H1 (cell line): ENCODE data around the gene VDAC2.

Experiments used
- MAFK ChIP-seq: IDR thresholded peaks from 2 replicates; pipeline ENCODE4 v1.6.1; 2012; ENCODE audit warnings: low read depth, mild to moderate bottlenecking, improper control_type of control experiment, low read length
- POLR2A ChIP-seq, 2 experiments: IDR thresholded peaks; 1 replicate in 1 of 2; 2 replicates in 1 of 2; pipeline ENCODE4 v1.6.1; 2011; ENCODE audit warnings: low read depth in 2 of 2, low read length in 2 of 2, mild to moderate bottlenecking in 2 of 2; ENCODE audit errors: control extremely low read depth in 1 of 2
- POLR2AphosphoS5 ChIP-seq: IDR thresholded peaks from 2 replicates; pipeline ENCODE4 v1.6.1; 2011; ENCODE audit warnings: low read depth, low read length
- SP4 ChIP-seq: IDR thresholded peaks from 2 replicates; pipeline ENCODE4 v1.6.1; 2012; ENCODE audit warnings: low read length, inconsistent platforms
- SRF ChIP-seq: IDR thresholded peaks from 2 replicates; pipeline ENCODE4 v1.6.1; 2011; ENCODE audit warnings: mild to moderate bottlenecking, low read depth, low read length, moderate library complexity
- TAF1 ChIP-seq: IDR thresholded peaks from 2 replicates; pipeline ENCODE4 v1.6.1; 2011; ENCODE audit warnings: mild to moderate bottlenecking, low read depth, low read length
- TEAD4 ChIP-seq: IDR thresholded peaks from 2 replicates; pipeline ENCODE4 v1.6.1; 2012; ENCODE audit warnings: low read depth, low read length, inconsistent platforms, mixed read lengths
- TF ChIP-seq, protein P1 (sequence below), 3 experiments: IDR thresholded peaks; 1 replicate in 2 of 3; 2 replicates in 1 of 3; pipeline versions ENCODE4 v1.5.1 to v1.6.1; 2011; ENCODE audit warnings: low read length in 3 of 3, mild to moderate bottlenecking in 3 of 3, inconsistent platforms in 2 of 3, low read depth in 1 of 3, moderate library complexity in 1 of 3; ENCODE audit not compliant: insufficient read depth in 1 of 3; ENCODE audit errors: control extremely low read depth in 1 of 3
- TF ChIP-seq, protein P2 (sequence below): fragments of 300-600 bp; sonication (generic); IDR thresholded peaks from 2 replicates; pipeline ENCODE4 v1.7.1; 2012; ENCODE audit warnings: low read length, moderate library complexity, mild to moderate bottlenecking, inconsistent platforms; ENCODE audit not compliant: insufficient replicate concordance

- TF ChIP-seq POLR2A (IDR thresholded peaks at IDR 0.05; ENCODE audit: control extremely low read depth in 1 of 2, low read depth in 2 of 2, low read length in 2 of 2) (no peak), SRF (no peak), POLR2AphosphoS5 (no peak), TAF1 (no peak), SP4 (no peak), TEAD4 (no peak), MAFK (no peak)
- TF ChIP-seq, protein P1, sequence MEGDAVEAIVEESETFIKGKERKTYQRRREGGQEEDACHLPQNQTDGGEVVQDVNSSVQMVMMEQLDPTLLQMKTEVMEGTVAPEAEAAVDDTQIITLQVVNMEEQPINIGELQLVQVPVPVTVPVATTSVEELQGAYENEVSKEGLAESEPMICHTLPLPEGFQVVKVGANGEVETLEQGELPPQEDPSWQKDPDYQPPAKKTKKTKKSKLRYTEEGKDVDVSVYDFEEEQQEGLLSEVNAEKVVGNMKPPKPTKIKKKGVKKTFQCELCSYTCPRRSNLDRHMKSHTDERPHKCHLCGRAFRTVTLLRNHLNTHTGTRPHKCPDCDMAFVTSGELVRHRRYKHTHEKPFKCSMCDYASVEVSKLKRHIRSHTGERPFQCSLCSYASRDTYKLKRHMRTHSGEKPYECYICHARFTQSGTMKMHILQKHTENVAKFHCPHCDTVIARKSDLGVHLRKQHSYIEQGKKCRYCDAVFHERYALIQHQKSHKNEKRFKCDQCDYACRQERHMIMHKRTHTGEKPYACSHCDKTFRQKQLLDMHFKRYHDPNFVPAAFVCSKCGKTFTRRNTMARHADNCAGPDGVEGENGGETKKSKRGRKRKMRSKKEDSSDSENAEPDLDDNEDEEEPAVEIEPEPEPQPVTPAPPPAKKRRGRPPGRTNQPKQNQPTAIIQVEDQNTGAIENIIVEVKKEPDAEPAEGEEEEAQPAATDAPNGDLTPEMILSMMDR (IDR thresholded peaks at IDR 0.05; ENCODE audit: control extremely low read depth in 1 of 3, insufficient read depth in 1 of 3, low read depth in 1 of 3, low read length in 3 of 3) = no peak
- TF ChIP-seq, protein P2, sequence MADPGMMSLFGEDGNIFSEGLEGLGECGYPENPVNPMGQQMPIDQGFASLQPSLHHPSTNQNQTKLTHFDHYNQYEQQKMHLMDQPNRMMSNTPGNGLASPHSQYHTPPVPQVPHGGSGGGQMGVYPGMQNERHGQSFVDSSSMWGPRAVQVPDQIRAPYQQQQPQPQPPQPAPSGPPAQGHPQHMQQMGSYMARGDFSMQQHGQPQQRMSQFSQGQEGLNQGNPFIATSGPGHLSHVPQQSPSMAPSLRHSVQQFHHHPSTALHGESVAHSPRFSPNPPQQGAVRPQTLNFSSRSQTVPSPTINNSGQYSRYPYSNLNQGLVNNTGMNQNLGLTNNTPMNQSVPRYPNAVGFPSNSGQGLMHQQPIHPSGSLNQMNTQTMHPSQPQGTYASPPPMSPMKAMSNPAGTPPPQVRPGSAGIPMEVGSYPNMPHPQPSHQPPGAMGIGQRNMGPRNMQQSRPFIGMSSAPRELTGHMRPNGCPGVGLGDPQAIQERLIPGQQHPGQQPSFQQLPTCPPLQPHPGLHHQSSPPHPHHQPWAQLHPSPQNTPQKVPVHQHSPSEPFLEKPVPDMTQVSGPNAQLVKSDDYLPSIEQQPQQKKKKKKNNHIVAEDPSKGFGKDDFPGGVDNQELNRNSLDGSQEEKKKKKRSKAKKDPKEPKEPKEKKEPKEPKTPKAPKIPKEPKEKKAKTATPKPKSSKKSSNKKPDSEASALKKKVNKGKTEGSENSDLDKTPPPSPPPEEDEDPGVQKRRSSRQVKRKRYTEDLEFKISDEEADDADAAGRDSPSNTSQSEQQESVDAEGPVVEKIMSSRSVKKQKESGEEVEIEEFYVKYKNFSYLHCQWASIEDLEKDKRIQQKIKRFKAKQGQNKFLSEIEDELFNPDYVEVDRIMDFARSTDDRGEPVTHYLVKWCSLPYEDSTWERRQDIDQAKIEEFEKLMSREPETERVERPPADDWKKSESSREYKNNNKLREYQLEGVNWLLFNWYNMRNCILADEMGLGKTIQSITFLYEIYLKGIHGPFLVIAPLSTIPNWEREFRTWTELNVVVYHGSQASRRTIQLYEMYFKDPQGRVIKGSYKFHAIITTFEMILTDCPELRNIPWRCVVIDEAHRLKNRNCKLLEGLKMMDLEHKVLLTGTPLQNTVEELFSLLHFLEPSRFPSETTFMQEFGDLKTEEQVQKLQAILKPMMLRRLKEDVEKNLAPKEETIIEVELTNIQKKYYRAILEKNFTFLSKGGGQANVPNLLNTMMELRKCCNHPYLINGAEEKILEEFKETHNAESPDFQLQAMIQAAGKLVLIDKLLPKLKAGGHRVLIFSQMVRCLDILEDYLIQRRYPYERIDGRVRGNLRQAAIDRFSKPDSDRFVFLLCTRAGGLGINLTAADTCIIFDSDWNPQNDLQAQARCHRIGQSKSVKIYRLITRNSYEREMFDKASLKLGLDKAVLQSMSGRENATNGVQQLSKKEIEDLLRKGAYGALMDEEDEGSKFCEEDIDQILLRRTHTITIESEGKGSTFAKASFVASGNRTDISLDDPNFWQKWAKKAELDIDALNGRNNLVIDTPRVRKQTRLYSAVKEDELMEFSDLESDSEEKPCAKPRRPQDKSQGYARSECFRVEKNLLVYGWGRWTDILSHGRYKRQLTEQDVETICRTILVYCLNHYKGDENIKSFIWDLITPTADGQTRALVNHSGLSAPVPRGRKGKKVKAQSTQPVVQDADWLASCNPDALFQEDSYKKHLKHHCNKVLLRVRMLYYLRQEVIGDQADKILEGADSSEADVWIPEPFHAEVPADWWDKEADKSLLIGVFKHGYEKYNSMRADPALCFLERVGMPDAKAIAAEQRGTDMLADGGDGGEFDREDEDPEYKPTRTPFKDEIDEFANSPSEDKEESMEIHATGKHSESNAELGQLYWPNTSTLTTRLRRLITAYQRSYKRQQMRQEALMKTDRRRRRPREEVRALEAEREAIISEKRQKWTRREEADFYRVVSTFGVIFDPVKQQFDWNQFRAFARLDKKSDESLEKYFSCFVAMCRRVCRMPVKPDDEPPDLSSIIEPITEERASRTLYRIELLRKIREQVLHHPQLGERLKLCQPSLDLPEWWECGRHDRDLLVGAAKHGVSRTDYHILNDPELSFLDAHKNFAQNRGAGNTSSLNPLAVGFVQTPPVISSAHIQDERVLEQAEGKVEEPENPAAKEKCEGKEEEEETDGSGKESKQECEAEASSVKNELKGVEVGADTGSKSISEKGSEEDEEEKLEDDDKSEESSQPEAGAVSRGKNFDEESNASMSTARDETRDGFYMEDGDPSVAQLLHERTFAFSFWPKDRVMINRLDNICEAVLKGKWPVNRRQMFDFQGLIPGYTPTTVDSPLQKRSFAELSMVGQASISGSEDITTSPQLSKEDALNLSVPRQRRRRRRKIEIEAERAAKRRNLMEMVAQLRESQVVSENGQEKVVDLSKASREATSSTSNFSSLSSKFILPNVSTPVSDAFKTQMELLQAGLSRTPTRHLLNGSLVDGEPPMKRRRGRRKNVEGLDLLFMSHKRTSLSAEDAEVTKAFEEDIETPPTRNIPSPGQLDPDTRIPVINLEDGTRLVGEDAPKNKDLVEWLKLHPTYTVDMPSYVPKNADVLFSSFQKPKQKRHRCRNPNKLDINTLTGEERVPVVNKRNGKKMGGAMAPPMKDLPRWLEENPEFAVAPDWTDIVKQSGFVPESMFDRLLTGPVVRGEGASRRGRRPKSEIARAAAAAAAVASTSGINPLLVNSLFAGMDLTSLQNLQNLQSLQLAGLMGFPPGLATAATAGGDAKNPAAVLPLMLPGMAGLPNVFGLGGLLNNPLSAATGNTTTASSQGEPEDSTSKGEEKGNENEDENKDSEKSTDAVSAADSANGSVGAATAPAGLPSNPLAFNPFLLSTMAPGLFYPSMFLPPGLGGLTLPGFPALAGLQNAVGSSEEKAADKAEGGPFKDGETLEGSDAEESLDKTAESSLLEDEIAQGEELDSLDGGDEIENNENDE = no peak
Observed at GRCh38 chr10:75247797-75248196, 37.2 kb downstream of the VDAC2 start.
